A673 (cell line): ENCODE measurements around the gene PDLIM5.

ENCODE experiments used
- EZH2 ChIP-seq: fragments of 200-600 bp; sonication (generic); IDR thresholded peaks from 2 replicates; pipeline ENCODE4 v1.6.1; 2017; ENCODE audit warnings: borderline replicate concordance, low read depth, mild to moderate bottlenecking, mixed read lengths, antibody characterized with exemption, low read length; ENCODE audit not compliant: poor library complexity, severe bottlenecking
- TF ChIP-seq, protein P1 (sequence below): fragments of 300-800, 200-600 bp; sonication (generic); conservative IDR thresholded peaks from 2 replicates; pipeline ENCODE4 v1.5.1; 2017; ENCODE audit warnings: low read depth, mild to moderate bottlenecking, antibody characterized with exemption, low read length, moderate library complexity, mixed read lengths

DNA sequence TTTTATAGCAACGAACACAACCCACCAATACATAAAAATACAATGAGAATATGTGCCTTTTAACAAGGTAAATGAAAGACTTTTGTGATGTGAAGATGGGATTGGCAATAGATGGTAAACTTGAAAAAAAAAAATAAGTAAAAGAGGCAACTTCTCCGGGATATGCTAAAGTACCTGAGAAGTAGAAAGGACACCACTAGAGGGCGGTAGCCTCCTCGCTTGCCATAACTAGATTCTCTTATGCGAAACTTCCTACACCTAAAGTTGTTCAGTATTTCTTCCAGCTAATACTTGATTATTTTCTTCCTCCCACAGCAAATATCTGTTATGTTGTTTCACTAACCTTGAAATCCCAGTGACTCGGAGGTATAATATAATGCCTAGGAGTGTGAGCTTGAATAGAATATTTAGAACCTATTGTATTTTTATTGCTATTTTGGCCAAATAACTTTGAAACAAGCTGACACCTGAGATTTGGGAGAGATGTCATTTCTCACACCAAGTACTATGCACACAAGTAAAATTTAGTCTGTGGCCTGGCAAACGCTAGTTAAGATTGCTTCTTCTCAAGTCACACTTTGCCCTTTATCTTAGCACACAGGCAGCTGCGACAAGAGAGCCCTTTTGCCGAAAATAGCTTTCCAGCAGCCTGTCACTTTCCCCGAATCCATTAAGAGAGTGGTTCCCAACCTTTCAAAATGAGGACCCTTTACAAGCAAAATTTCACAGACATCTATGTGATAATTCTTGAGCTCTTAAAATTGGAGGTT is 44.9 kb upstream of the PDLIM5 start:
- TF ChIP-seq, protein P1, sequence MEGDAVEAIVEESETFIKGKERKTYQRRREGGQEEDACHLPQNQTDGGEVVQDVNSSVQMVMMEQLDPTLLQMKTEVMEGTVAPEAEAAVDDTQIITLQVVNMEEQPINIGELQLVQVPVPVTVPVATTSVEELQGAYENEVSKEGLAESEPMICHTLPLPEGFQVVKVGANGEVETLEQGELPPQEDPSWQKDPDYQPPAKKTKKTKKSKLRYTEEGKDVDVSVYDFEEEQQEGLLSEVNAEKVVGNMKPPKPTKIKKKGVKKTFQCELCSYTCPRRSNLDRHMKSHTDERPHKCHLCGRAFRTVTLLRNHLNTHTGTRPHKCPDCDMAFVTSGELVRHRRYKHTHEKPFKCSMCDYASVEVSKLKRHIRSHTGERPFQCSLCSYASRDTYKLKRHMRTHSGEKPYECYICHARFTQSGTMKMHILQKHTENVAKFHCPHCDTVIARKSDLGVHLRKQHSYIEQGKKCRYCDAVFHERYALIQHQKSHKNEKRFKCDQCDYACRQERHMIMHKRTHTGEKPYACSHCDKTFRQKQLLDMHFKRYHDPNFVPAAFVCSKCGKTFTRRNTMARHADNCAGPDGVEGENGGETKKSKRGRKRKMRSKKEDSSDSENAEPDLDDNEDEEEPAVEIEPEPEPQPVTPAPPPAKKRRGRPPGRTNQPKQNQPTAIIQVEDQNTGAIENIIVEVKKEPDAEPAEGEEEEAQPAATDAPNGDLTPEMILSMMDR, result peak; percentile 72
- TF ChIP-seq EZH2, result no peak
